ENCODE measurements around the gene HOXB8. TPM values are rescaled to one million over a fixed set of nuclear protein-coding genes. Genes with fewer than 3 reads are reported as not detected.

HOXB8 gene
- total RNA-seq, 5 donors from 2014 or later (not counting 1 experiment from before 2014, with no cell fraction given): not detected

DNA sequence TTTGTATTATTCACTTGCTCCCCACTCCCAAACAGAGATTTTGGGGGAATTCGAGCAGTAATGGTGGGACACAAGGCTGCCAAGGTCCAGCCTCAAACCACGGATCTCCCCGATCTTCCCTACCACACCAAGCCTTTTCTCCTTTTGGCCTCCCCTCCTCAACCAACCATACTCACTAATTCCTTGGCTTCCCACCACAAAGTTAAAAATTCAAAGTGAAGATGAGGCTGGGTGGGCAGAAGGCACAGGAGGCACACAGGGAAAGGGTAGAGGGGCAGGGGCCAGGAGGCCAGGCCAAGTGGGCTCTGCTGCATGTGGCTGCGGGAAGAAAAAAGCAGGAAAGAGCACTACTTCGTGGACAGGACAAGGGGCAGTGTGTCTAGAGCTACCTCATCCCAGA is 52.2 kb downstream of the HOXB8 start:
- DNase-seq: no peak
- ATAC-seq (replicated peaks in 1 of 4): no peak
- H3K27ac Mint-ChIP-seq: no peak overlapping the region
- WGBS (ENCODE audit: insufficient coverage): 93% methylated on average over 5 of the region's 5 CpGs
- no peaks in the 10 kb centered on the region for H3K9me3 ChIP-seq
- peaks cover 0 to 17% (median 10%) of the 10 kb centered on the region in 3 donors for H3K4me1 Mint-ChIP-seq
- H3K4me1 ChIP-seq (ENCODE audit: control insufficient read depth in 1 of 2, extremely low read depth in 1 of 2, insufficient read depth in 2 of 2, low read length in 2 of 2): peaks cover 2 to 16% of the 10 kb centered on the region in 2 experiments
- H3K4me3 Mint-ChIP-seq: no peak overlapping the region
- H3K4me3 ChIP-seq (ENCODE audit: control insufficient read depth in 1 of 2, extremely low read depth in 1 of 2, low read length in 1 of 2): no peak overlapping the region
- peaks cover 0 to 41% of the 10 kb centered on the region in 2 experiments for H3K27me3 ChIP-seq (replicated peaks in 1 of 2; ENCODE audit: control insufficient read depth in 2 of 2, extremely low read depth in 1 of 2, insufficient read depth in 2 of 2, low read length in 1 of 2)
- H3K27ac ChIP-seq (ENCODE audit: low read length): no peak overlapping the region
- H3K36me3 ChIP-seq (ENCODE audit: control insufficient read depth in 2 of 2, extremely low read depth in 1 of 2, insufficient read depth in 1 of 2, low read length in 1 of 2): no peaks in the 10 kb centered on the region
- ChIA-PET CTCF (no interaction called here), POLR2A (interaction anchor here in 1 of 2 donors (0.5 kb wide), 1 partner anchor 1915 kb away, joined by 9 read pairs; no protein-coding TSS in a partner anchor)
- H3K9me3 Mint-ChIP-seq: no peaks in the 10 kb centered on the region
- peaks cover 16 to 18% of the 10 kb centered on the region in 2 donors for H3K27me3 Mint-ChIP-seq
- H3K36me3 Mint-ChIP-seq: peaks cover 3% of the 10 kb centered on the region

Other genes with a start within 250 kb of the HOXB8 start
- 100 to 1,000 TPM in 2 of 5 donors, 10 to 100 TPM in 3; 71.5 to 142 (median 80.4) TPM for gene SKAP1, start 185.1 kb downstream of the HOXB8 start, total RNA-seq
- gene HOXB1, start 84.3 kb downstream of the HOXB8 start, total RNA-seq: not detected
- 10 to 100 TPM; 12.1 to 37.3 (median 25.6) TPM for gene HOXB2, start 70.2 kb downstream of the HOXB8 start, total RNA-seq
- gene HOXB4, start 36.9 kb downstream of the HOXB8 start, total RNA-seq: 1 to 10 TPM; 1.4 to 3.7 (median 1.5) TPM
- 1 to 10 TPM; 3.5 to 7.7 (median 4.2) TPM for gene HOXB3, start 25.1 kb downstream of the HOXB8 start, total RNA-seq
- not detected for gene HOXB5, start 21.5 kb downstream of the HOXB8 start, total RNA-seq
- under 1 TPM in 2 of 5 donors, not detected in 3; 0.16 to 0.33 TPM for gene HOXB6, start 10.3 kb downstream of the HOXB8 start, total RNA-seq
- under 1 TPM in 3 of 5 donors, not detected in 2; 0.47 to 0.66 (median 0.60) TPM for gene HOXB7, start 4.3 kb downstream of the HOXB8 start, total RNA-seq
- gene HOXB9, start 11.1 kb upstream of the HOXB8 start, total RNA-seq: under 1 TPM in 4 of 5 donors, not detected in 1; 0.19 to 0.43 (median 0.30) TPM
- not detected for gene PRAC1, start 107.2 kb upstream of the HOXB8 start, total RNA-seq
- not detected for gene PRAC2, start 107.9 kb upstream of the HOXB8 start, total RNA-seq
- under 1 TPM in 1 of 5 donors, not detected in 4; 0.13 TPM for gene HOXB13, start 113.5 kb upstream of the HOXB8 start, total RNA-seq
- not detected for gene TTLL6, start 201.9 kb upstream of the HOXB8 start, total RNA-seq
- 100 to 1,000 TPM; 103 to 161 (median 129) TPM for gene CALCOCO2, start 215.7 kb upstream of the HOXB8 start, total RNA-seq

Measured in T-cell (primary cell).